Measurements from ENCODE around the gene MCTP1.

Gene MCTP1

GRCh38 chr5:95284572-95285408 is at the start of gene MCTP1:
MCTP1 (minus strand) TSS chr5:95285094.
- in situ Hi-C loops (cut with MboI; ENCODE audit: low sequenced_read_pairs), result loop anchor here (25.0 kb wide), 1 partner anchor 553 kb away; no protein-coding TSS in a partner anchor

DNA sequence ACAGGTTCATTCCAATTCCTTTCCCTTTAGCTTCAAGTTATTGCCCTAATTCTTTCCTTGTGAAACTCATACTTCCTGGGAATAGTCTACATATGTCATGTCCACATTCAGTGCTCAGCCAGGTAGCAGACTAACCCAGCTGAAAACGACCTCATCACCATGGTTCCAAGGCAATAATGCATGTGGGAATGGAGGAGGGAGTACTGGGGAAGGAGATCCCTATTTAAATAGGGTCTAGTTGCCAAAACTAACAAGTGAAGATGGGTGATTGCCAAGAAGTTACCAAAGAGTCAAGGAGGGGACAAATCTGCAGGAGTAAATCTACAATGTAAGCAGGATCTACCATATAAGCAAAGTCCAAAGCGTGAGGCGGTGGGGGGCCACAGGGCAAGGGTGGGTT is 47.3 kb upstream of the MCTP1 start:
- in situ Hi-C loops (cut with MboI; ENCODE audit: low sequenced_read_pairs), result no loop called here

GRCh38 chr5:95331358-95331757 is 46.5 kb upstream of the MCTP1 start:
- in situ Hi-C loops (cut with MboI; ENCODE audit: low sequenced_read_pairs), result no loop called here

DNA sequence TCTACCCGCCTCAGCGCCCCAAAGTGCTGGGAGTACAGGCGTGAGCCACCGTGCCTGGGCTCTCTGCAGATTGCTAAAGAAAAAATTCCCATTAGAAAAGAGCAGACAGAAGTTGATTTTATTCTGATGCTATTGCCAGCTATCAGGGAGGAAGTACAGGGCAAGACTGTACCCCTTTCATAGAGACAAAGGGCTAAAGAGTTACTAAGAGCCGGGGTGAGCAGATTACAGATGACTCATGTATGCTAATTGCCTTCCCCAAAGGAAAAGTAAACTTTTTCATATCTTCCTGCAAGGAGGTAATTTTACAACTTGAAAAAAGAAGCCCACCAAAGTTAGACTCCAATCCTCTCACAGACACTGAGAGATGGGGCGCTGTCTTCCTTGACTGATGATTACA is 42.3 kb upstream of the MCTP1 start:
- in situ Hi-C loops (cut with MboI; ENCODE audit: low sequenced_read_pairs), result no loop called here

DNA sequence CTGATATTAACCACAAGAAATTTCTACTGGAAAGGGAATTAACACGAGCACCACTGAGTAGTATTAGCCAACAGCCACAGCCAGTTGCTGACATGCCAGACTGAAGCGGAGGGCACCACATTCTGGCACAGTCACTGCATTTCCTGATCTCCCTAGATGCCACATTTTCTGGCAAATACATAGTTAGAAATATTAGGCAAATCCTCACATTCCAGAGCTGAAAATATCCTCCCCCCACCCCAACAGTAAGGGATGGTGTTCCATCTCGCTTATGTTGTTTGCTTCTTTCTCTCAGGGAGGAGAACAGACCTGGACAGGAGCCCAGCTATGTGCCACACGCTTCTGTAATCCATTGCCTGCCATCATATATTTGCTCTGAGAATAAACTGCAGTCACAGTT is 32.8 kb upstream of the MCTP1 start:
- in situ Hi-C loops (cut with MboI; ENCODE audit: low sequenced_read_pairs), result no loop called here

DNA sequence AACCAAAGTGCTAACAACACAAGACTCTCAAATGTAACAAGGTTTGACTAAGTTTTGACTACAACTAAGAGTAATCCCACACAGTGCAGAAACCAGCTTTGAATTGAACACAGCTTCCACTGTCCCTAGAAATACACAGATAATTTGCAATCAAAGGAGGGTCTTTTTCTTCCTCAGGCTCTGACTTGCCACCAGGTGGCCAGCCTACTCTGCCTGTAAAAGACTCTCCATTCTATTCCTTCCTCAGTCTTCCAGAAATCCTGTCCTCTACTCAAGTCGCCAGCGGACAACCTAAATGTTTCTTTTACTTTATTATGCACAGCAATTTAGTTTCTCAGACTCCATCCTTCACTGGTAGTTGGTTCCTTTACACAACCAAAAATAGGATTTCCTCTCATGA is 32.2 kb upstream of the MCTP1 start:
- in situ Hi-C loops (cut with MboI; ENCODE audit: low sequenced_read_pairs), result no loop called here

GRCh38 chr5:95304711-95305110 is 19.8 kb upstream of the MCTP1 start:
- in situ Hi-C loops (cut with MboI; ENCODE audit: low sequenced_read_pairs), result no loop called here

- in situ Hi-C loops (cut with MboI; ENCODE audit: low sequenced_read_pairs), result loop anchor here (25.0 kb wide), 1 partner anchor 539 kb away; no protein-coding TSS in a partner anchor
Observed at GRCh38 chr5:95298651-95299050, 13.8 kb upstream of the MCTP1 start.

GRCh38 chr5:95296291-95296690 is 11.4 kb upstream of the MCTP1 start:
- in situ Hi-C loops (cut with MboI; ENCODE audit: low sequenced_read_pairs), result loop anchor here (25.0 kb wide), 1 partner anchor 541 kb away; no protein-coding TSS in a partner anchor

- in situ Hi-C loops (cut with MboI; ENCODE audit: low sequenced_read_pairs), result loop anchor here (25.0 kb wide), 1 partner anchor 552 kb away; no protein-coding TSS in a partner anchor
Observed at GRCh38 chr5:95285409-95285755, 488 bp upstream of the MCTP1 start.

- in situ Hi-C loops (cut with MboI; ENCODE audit: low sequenced_read_pairs), result loop anchor here (25.0 kb wide), 1 partner anchor 553 kb away; no protein-coding TSS in a partner anchor
Observed at GRCh38 chr5:95283761-95284571, 928 bp downstream of the MCTP1 start.

GRCh38 chr5:95283022-95283615 is 1.8 kb downstream of the MCTP1 start:
- in situ Hi-C loops (cut with MboI; ENCODE audit: low sequenced_read_pairs), result loop anchor here (25.0 kb wide), 1 partner anchor 554 kb away; no protein-coding TSS in a partner anchor

GRCh38 chr5:95281226-95281625 is 3.7 kb downstream of the MCTP1 start:
- in situ Hi-C loops (cut with MboI; ENCODE audit: low sequenced_read_pairs), result loop anchor here (25.0 kb wide), 1 partner anchor 556 kb away; no protein-coding TSS in a partner anchor

GRCh38 chr5:95280401-95281095 is 4.3 kb downstream of the MCTP1 start:
- in situ Hi-C loops (cut with MboI; ENCODE audit: low sequenced_read_pairs), result loop anchor here (25.0 kb wide), 1 partner anchor 557 kb away; no protein-coding TSS in a partner anchor

DNA sequence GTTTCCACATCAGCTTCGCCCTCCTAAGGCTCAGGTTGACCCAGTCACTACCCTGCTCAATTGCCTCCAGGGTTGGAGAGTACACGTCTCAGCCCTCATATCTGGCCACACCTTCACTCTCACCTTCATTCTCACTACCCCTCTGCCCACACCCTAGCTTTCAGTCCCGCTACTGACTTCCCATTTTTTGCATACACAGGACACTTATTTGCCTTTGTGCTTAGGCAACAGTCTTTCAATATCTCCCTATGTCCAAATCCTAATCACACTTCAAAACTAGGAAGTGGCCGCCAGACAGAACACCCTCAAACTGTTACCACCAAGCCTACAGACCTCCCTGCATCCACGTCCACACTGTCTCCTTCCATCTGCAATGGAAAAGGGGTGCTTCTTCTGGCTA is 10.9 kb downstream of the MCTP1 start:
- in situ Hi-C loops (cut with MboI; ENCODE audit: low sequenced_read_pairs), result no loop called here

- in situ Hi-C loops (cut with MboI; ENCODE audit: low sequenced_read_pairs), result no loop called here
Observed at GRCh38 chr5:95272316-95272929, 12.5 kb downstream of the MCTP1 start.

- in situ Hi-C loops (cut with MboI; ENCODE audit: low sequenced_read_pairs), result no loop called here
Observed at GRCh38 chr5:95262933-95263660, 21.8 kb downstream of the MCTP1 start.

GRCh38 chr5:95261437-95262175 is 23.3 kb downstream of the MCTP1 start:
- in situ Hi-C loops (cut with MboI; ENCODE audit: low sequenced_read_pairs), result no loop called here

- in situ Hi-C loops (cut with MboI; ENCODE audit: low sequenced_read_pairs), result no loop called here
Observed at GRCh38 chr5:95256991-95257390, 27.9 kb downstream of the MCTP1 start.

Measured in HL-60/S4 (cell line).